ENCODE data around the gene CHORDC1. TPM values are rescaled to one million over a fixed set of nuclear protein-coding genes. Genes with fewer than 3 reads are reported as not detected.

The CHORDC1 gene
- total RNA-seq, 1 experiment from 2014 or later, result 66.9 TPM

Other genes with a start within 250 kb of the CHORDC1 start
- not detected in 2 replicates for gene TRIM49C, start 191.9 kb downstream of the CHORDC1 start, total RNA-seq (2014; rRNA removed)
- gene UBTFL1, start 137.1 kb downstream of the CHORDC1 start, total RNA-seq (2014; rRNA removed), result not detected in 2 replicates
- 0.29 TPM in 1 of 2 replicates, not detected in the other for gene NAALAD2, start 88.4 kb downstream of the CHORDC1 start, total RNA-seq (2014; rRNA removed)

Measured in PC-3 (cell line).